ENCODE measurements around the gene NACA. TPM values are rescaled to one million over a fixed set of nuclear protein-coding genes. Genes with fewer than 3 reads are reported as not detected.

NACA gene
- total and polyA plus RNA-seq, 2 experiments from 2014 or later, result 1,081 to 2,495 TPM

GRCh38 chr12:56761812-56762211 lies 36.7 kb upstream of the NACA start:
- Mint-ChIP-seq H3K36me3 (ENCODE audit: low read depth) (peaks cover 4% of the 10 kb centered on the region; the same call in 2 of the 3 replicates), H3K4me1 (peaks cover 19% of the 10 kb centered on the region), H3K4me3 (no peak overlapping the region), H3K27me3 (ENCODE audit: insufficient read depth, low read depth, poor library complexity) (peaks cover 2% of the 10 kb centered on the region), H3K9me3 (peaks cover 4% of the 10 kb centered on the region; the same call in 2 of the 3 replicates), H3K27ac (no peak overlapping the region)
- Histone ChIP-seq H3K36me3 (ENCODE audit: insufficient read depth) (no peaks in the 10 kb centered on the region), H3K27me3 (ENCODE audit: insufficient read depth) (no peaks in the 10 kb centered on the region), H4K20me1 (replicated peaks; ENCODE audit: insufficient read depth) (no peaks in the 10 kb centered on the region), H3K79me2 (replicated peaks; ENCODE audit: insufficient read depth) (no peaks in the 10 kb centered on the region), H3K4me1 (ENCODE audit: insufficient read depth) (peaks cover 15% of the 10 kb centered on the region; the same call in 1 of the 2 replicates), H3K27ac (ENCODE audit: low read depth) (no peak overlapping the region), H3K4me3 (no peak overlapping the region), H3F3A (replicated peaks; ENCODE audit: low read depth) (no peaks in the 10 kb centered on the region; the same call in 1 of the 2 replicates), H3K4me2 (no peak overlapping the region), H3K9me2 (ENCODE audit: insufficient read depth) (no peaks in the 10 kb centered on the region), H2AFZ (no peak overlapping the region)
- no peak for TF ChIP-seq EZH2 (IDR thresholded peaks at IDR 0.05; ENCODE audit: low read depth, unreplicated experiment)
- no peak for TF ChIP-seq STAT1 (IDR thresholded peaks at IDR 0.05; ENCODE audit: unreplicated experiment)
- no peak for TF ChIP-seq NANOG (IDR thresholded peaks at IDR 0.05; ENCODE audit: borderline replicate concordance)
- TF ChIP-seq, protein P1, sequence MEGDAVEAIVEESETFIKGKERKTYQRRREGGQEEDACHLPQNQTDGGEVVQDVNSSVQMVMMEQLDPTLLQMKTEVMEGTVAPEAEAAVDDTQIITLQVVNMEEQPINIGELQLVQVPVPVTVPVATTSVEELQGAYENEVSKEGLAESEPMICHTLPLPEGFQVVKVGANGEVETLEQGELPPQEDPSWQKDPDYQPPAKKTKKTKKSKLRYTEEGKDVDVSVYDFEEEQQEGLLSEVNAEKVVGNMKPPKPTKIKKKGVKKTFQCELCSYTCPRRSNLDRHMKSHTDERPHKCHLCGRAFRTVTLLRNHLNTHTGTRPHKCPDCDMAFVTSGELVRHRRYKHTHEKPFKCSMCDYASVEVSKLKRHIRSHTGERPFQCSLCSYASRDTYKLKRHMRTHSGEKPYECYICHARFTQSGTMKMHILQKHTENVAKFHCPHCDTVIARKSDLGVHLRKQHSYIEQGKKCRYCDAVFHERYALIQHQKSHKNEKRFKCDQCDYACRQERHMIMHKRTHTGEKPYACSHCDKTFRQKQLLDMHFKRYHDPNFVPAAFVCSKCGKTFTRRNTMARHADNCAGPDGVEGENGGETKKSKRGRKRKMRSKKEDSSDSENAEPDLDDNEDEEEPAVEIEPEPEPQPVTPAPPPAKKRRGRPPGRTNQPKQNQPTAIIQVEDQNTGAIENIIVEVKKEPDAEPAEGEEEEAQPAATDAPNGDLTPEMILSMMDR (conservative IDR thresholded peaks at IDR 0.05; ENCODE audit: low read depth in 2 of 2), result no peak
- TF ChIP-seq JUNB (IDR thresholded peaks at IDR 0.05; ENCODE audit: unreplicated experiment), result no peak
- TF ChIP-seq ZNF114 (CRISPR knock-in tag; IDR thresholded peaks at IDR 0.05), result no peak
- TF ChIP-seq POLR2AphosphoS5 (IDR thresholded peaks at IDR 0.05; ENCODE audit: low read depth), result no peak
- TF ChIP-seq ZNF462 (CRISPR knock-in tag; IDR thresholded peaks at IDR 0.05), result no peak
- no peak for TF ChIP-seq REST (IDR thresholded peaks at IDR 0.05; ENCODE audit: unreplicated experiment)
- TF ChIP-seq EZH2phosphoT487 (IDR thresholded peaks at IDR 0.05; ENCODE audit: unreplicated experiment), result no peak
- TF ChIP-seq ZNF331 (CRISPR knock-in tag; IDR thresholded peaks at IDR 0.05; ENCODE audit: low read depth), result no peak
- no peak for TF ChIP-seq CREB1 (CRISPR knock-in tag; IDR thresholded peaks at IDR 0.05; ENCODE audit: low read depth)
- TF ChIP-seq, protein P2, sequence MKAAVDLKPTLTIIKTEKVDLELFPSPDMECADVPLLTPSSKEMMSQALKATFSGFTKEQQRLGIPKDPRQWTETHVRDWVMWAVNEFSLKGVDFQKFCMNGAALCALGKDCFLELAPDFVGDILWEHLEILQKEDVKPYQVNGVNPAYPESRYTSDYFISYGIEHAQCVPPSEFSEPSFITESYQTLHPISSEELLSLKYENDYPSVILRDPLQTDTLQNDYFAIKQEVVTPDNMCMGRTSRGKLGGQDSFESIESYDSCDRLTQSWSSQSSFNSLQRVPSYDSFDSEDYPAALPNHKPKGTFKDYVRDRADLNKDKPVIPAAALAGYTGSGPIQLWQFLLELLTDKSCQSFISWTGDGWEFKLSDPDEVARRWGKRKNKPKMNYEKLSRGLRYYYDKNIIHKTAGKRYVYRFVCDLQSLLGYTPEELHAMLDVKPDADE (IDR thresholded peaks at IDR 0.05), result no peak
- ATAC-seq, result no peak
- no peak for DNase-seq (ENCODE audit: low spot score)
